Anterior cingulate cortex (tissue), 58 donors: ENCODE results near the gene CHST11.

Experiments used
- DNase-seq, 58 donors: peaks; one replicate each; lab custom pipeline; 2025; lab: John Stamatoyannopoulos, UW

Gene CHST11

DNA sequence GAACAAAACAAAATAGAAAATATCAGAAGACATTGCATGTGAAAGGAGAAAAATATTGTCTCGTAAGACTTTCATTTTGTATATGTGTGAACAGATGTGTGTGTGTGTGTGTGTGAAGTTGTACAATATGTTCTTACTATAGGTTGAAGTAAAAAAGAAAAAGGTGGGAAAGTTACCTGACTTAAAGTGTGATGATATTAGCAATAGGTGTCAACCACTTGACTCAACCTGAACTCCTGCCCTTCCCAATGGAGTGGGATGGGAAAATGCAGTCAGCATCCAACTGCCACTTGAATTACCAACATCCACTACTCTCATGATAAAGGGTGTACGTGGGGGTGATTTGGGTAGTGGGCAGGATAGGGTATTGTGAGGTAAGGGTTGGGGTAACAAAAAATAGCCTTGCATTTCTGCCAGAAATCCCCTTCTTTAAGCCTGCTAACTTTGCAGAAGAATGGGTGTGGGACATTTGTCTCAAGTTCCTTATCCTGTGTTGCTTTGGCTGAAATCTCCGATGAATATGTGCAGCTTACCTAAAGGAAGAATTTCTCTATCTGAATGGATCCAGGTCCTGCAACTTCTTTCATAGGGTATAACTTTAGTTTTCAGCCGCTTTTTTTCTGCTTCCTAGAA, 181.6 kb downstream of the CHST11 start:
- DNase-seq: no peak

GRCh38 chr12:104638851-104639240, 182.1 kb downstream of the CHST11 start:
- DNase-seq: peak in 1 of 58 donors; percentile 15

DNA sequence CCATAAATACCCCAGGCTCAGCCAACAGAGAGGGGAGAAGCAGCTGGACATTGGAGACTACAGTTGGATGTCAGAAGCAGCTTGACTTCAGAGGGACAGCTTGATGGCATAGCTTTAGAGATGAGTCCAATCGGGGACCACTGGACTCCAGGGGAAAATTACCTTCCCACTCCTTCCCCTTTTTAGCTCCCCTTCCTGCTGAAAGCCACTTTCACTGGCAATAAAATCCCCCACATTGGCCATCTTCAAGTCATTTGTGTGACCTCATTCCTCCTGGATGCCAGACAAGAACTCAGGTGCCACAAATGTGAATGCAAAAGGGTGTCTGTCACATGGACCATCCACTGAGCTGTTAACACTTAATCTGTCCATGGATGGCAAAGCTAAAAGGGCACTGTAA, 184.2 kb downstream of the CHST11 start:
- DNase-seq: no peak

- no peak for DNase-seq
Observed at GRCh38 chr12:104641862-104642261, 185.1 kb downstream of the CHST11 start.

DNA sequence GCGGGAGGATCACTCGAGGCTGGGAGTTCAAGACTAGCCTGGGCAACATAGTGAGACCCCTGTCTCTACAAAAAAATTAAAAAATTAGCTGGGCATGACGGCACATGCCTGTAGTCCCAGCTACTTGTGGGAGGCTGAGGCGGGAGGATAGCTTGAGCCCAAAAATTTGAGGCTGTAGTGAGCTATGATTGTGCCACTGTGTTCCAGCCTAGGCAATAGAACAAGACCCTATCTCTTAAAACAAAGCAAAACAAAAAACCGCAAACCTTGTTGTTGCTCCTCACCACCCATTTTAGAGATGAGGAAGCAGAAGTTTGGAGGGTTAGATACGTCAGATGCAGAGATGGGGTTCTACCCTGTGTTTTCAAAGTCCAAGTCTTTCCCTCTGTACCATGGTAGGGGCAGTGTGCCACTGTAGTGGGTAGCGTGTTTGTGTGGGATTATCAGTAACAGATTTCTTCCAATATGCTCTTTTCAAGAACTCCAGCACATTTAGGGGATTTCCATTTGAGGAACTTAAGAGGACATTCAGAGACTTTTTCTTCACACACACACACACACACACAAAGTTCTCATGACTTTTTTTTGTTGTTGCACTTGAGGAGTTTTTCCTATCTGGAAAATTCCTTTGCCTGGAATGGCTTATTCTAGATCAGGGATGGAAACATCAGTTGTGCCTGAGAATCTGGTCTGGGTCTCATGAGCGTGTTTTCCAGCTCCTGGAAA, 186.5 kb downstream of the CHST11 start:
- DNase-seq: no peak

DNA sequence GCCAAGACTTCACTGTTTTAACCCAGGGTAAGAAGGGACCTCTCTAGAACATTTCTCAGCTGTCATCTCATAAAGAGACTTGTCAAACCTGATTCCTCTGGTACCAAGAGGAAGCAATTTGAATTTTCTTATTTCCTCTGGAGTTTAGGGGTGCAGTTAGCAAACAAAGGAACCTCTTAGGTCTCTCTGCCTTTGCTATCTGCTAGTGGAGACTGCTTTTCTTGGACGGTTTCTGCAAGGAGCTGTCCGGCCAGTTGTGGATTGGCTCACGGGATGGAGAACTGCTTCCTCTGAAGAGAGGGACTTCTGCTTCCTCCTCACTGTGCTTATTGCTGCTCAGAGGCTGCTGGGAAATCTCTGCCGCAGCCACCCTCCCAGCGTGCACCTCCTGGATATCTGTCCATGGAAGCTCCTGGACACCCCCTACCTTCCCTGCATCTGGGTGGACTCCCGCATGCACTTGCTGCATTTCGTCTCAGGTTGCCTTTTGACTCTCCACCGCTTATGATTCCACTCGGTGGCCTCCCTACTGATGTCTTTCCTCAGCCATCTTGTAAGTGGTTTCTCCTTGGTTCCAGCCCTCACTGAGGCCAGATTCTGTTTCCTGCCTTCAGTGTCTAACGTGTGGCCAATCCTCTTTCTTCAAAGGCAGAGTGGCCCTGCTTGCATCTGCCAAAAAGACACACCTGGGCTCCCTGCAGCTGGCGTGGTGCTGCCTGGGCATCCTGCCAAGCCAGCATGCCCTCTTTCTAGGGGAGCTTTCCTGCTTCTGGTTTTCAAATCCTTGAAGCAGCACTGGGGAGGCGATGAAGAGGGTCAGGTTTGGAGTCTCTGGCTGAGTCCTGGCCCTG, 187.3 kb downstream of the CHST11 start:
- peak in 3 of 58 donors; percentile 12 to 26 (median 14) for DNase-seq

DNA sequence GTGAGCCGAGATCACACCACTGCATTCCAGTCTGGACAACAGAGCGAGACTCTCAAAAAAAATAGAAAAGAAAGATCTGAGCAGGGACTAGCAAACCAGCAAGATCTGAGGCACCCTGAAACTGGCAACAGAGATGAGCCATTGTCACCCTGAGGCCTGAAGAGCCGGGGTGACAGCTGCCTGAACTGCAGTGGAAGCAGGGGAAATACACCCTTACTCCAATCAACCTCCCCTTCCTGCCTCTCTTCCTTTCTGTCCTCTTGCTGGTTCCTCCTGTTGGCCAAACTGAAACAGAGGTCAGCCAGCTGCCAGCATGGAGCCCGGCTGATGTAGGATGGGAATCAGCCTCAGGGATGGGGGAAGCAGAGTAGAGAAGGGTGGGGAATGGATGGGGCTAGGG, 192.0 kb downstream of the CHST11 start:
- no peak for DNase-seq

DNA sequence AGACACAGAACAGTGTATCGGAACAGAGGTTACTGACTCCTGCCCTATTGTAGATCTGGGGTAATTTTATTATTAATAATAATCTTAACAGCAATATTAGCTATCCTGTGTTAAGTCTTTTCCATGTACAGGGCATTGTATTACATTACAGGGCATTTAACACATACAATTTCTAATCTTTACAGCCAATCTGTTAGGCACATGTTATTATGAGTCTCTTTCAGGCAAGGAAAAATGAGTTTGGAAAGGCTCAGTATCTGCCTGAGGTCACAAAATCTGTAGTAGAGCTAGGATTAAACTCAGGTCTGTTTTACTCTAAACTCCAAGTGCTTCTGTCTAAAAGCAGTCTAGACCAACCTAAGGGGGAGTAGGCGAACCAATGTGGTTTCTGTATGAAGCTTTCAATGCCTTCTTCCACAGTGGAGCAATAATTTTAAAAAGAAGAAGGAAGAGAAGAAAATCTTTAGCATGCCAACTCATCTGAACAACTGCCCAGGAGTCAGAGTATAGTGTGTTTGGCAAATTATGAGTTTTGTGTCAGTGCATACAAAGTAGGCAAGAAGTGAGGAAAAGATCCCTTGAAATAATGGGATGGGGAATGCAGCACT, 192.6 kb downstream of the CHST11 start:
- DNase-seq: no peak

DNA sequence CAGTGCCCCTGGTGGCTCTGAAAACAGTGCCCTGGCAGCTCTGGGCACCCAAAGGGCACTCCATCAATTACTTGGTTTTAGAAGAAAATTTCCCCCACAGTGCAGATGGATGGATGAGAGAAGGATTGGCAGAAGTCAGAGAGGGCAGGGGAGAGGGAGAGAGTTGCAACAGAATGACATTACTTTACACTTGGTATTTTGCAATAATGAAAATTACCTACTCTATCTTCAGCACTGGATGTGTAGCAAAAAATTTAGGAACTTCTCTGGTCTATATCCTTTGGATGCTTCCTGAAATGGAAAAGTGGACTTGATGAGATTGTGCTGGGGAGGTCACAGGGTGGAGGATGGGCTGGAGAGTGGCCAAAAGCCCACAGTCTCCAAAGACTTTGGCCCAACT, 193.2 kb downstream of the CHST11 start:
- no peak for DNase-seq

DNA sequence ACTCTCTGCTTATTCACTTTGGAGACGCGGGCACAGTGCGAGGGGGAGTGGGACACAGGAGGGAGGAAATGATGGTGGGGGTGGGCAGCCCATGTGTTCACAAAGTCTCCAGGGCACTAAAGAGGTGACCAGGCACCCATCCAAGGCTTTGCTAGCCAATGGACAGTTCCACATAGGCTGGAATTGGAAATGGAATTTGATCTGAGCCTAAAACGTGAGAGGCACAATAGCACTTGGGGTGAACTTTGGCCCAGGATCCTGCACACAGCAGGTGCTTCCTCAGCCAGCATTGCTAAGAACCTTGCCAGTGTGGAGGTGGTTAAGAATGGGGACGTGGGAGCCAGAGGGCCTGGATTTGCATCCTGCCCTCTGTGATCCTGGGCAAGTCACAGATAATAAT, 193.8 kb downstream of the CHST11 start:
- DNase-seq: no peak

- DNase-seq: no peak
Observed at GRCh38 chr12:104651811-104652210, 195.1 kb downstream of the CHST11 start.

GRCh38 chr12:104652358-104652757, 195.6 kb downstream of the CHST11 start:
- DNase-seq: no peak

GRCh38 chr12:104652910-104653309, 196.2 kb downstream of the CHST11 start:
- DNase-seq: no peak

DNA sequence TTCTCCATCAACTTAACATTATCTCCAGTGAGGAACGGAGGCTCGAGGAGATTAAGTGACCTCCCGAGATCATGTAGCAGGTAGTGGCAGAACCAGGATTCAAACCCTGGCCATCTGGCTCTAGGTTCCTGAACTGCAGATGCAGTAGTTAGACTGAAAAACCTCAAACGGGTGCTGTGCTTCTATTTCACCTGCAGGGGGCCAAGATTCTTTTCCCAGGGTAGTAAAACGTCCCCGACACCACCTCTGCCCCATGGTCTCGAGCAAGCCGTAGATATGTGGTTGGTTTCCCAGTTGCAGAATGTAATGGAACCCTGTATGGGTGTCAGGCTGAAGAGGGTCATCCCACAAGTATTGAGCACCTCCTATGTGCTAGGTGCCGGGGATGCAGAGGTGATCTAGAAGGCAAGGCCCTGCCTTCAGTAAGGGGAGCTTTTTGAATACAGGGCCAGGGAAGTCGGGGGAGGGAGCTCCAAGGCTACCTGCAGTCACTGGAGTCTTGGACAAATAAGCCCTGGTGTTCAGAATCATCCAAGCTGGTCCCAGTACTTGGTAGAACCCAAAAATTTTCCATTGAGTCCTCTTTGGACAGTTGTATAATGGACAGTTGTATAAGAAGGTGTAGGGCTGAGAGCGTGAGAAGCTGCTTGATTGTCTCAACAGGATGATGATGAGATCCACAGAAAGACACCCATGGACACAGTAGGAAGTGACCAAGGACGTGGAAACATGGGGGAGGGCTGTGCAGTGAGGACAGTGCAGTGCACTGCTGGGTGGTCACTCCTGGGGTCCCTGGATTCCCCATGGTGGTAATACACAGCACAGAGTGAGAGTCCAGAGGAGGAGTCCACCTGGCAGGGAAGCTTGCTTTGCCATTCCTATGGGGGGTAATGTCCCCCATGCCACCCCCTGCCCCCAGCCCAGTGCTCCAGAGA, 197.2 kb downstream of the CHST11 start:
- DNase-seq: no peak

DNA sequence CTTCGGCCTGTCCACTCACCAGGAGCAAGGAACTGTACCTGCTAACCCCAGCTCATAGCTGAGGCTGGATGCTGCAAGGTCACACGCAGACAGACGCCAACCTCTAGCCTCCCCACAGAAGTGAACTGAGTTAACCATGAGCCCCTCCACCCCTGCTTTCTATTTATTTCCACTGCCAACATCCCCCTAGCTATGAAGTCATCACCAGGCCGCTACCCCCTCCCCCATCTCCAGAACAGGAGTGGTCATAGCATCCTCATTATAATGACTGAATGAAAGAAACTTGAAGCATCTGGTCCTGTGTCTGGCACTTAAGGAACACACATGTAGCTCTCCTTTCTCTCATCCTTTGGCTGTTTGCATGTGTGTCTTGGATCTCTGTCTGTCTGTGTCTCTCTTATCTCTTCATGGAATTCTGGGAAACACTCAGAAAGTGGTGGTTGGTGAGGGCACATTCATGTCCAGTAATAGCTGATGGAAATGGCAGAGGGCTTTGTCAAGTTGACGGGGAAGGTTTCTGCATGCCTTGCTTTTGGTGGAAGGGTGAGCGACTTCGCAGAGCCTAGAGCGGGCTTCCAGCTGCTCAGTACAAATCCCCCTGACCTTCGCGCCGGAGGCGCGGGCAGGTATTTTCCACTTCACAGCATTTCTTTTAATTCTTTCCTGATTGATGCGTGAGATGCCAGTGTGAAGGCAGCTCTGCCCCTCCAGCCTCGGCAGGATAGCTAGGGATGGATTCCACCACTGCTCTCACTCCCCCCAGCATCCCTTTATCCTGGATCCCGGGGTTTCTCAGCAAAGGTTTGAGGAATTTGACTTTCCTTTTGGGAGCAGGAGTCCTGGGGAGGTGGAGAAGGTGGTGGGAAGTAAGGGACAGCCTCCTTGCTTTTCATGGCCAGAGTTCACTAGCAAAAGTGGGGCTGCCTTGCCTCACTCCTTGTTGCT, 198.2 kb downstream of the CHST11 start:
- DNase-seq: no peak

DNA sequence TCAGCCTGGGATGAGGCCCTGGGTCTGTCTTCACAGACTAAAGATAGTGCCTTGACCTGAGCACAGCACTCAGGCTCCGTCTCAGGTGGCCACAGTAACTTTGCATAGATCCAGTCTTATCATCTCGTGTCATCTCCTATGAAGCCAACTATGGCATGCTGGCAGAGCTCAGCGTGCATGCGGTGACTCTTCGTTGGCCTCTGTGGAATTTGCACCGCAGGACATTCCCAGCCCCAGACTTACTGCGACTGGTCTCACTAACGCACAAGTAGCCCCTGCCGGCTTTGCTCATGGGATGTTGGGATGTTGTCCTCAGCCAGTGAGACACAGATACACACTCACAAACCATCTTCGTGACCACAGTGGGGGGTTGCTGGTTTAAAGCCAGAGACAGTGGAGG, 199.6 kb downstream of the CHST11 start:
- DNase-seq: no peak

- DNase-seq: no peak
Observed at GRCh38 chr12:104656921-104657320, 200.2 kb downstream of the CHST11 start.

DNA sequence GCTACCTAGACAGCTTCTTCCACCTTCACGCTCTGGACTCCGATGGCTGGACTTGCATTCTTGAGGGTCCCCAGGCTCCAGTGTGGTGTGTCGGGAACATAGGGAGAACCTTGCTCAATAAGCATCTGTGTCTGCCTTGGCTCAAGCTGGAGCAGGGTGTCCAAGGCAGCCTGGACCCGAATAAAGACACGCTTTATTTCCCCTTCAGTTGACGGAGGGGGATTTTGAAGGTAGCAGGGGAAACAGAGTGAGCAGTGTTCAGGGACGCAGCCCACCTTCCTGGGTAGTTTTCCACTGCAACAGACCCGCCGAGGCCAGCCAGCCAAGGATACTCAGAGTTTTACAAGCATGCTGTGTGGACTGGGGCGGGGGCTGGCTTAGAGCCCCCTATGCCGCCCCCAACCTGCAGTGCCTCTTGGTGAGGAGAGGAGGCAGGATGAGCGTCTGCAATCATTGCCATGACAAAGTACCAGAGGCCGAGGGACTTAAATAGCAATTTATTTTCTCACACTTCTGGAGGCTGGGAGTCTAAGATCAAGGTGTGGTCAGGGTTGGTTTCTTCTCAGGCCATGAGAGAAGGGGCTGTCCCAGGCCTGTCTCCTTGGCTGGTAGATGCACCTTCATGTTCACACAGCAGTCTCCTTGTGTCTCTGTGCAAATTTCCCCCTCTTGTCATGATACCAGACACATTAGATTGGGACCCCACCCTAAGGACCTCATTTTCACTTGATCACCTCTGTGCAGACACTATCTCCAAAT, 201.2 kb downstream of the CHST11 start:
- no peak for DNase-seq
